ENCODE measurements around the gene SND1. TPM values are rescaled to one million over a fixed set of nuclear protein-coding genes. Genes with fewer than 3 reads are reported as not detected.

Gene SND1
- total and polyA plus RNA-seq, 2 donors (not counting 3 experiments of a cell fraction or from before 2014, with no cell fraction given) = 116 to 249 TPM

- H3K79me2 ChIP-seq (ENCODE audit: control insufficient read depth, insufficient read depth, low read length) = peaks cover 10% of the 10 kb centered on the region
- no peak overlapping the region for H3K4me3 ChIP-seq (replicated peaks in 1 of 3; ENCODE audit: insufficient read depth in 1 of 3, low read depth in 1 of 3, low read length in 3 of 3)
- dilution Hi-C loops (cut with MboI; ENCODE audit: extremely low pct_ligation_motif_present, low sequenced_read_pairs) (no loop called here), intact Hi-C loops (cut with micrococcal nuclease) (no loop called here)
- H2AFZ ChIP-seq (ENCODE audit: low read depth, low read length) = no peak overlapping the region
- ChIA-PET CTCF (no interaction called here), POLR2A (no interaction called here)
- BruUV-seq (replicated peaks) = no TSS peak
- H3K9me1 ChIP-seq (replicated peaks; ENCODE audit: control insufficient read depth, extremely low read depth, insufficient read depth, low read length) = no peaks in the 10 kb centered on the region
- no peaks in the 10 kb centered on the region for H3K27me3 ChIP-seq (ENCODE audit: control insufficient read depth in 2 of 2, insufficient read depth in 2 of 2, low read length in 2 of 2)
- no peaks in the 10 kb centered on the region for H3K9me3 ChIP-seq (replicated peaks; ENCODE audit: control insufficient read depth, insufficient read depth, low read length)
- H3K4me2 ChIP-seq (ENCODE audit: insufficient read depth, low read length) = no peak overlapping the region
- no peaks in the 10 kb centered on the region for H3K36me3 ChIP-seq (ENCODE audit: control insufficient read depth in 2 of 2, extremely low read depth in 1 of 2, insufficient read depth in 2 of 2, low read length in 2 of 2)
- H3K4me1 ChIP-seq (ENCODE audit: control insufficient read depth, extremely low read depth, insufficient read depth, low read length) = no peaks in the 10 kb centered on the region
- H3K9ac ChIP-seq (replicated peaks; ENCODE audit: extremely low read depth, insufficient read depth, low read length) = no peak overlapping the region
- FAIRE-seq (no peak), DNase-seq (ENCODE audit: low read depth, low spot score) (no peak)
- no peaks in the 10 kb centered on the region for H4K20me1 ChIP-seq (replicated peaks; ENCODE audit: control insufficient read depth, extremely low read depth, insufficient read depth, low read length)
- TF ChIP-seq POLR2AphosphoS5 (IDR thresholded peaks at IDR 0.05; ENCODE audit: insufficient read depth, low read depth, low read length) (no peak), GATA2 (IDR thresholded peaks at IDR 0.05; ENCODE audit: insufficient read depth, insufficient read length, low read depth, low read length) (no peak), MAX (IDR thresholded peaks at IDR 0.05; ENCODE audit: insufficient read depth, insufficient read length) (no peak), CTCF (IDR thresholded peaks at IDR 0.05; ENCODE audit: extremely low read depth in 1 of 2, insufficient read depth in 1 of 2, low read depth in 1 of 2, low read length in 2 of 2) (no peak), FOS (IDR thresholded peaks at IDR 0.05; ENCODE audit: borderline replicate concordance, insufficient read depth, low read length) (no peak), POLR2A (IDR thresholded peaks at IDR 0.05; ENCODE audit: low read depth, low read length) (no peak), MYC (IDR thresholded peaks at IDR 0.05; ENCODE audit: low read depth, low read length) (no peak), EZH2 (IDR thresholded peaks at IDR 0.05; ENCODE audit: borderline replicate concordance, low read depth, low read length, severe bottlenecking) (no peak), JUN (IDR thresholded peaks at IDR 0.05; ENCODE audit: borderline replicate concordance, insufficient read depth, insufficient read length, low read depth) (no peak)
- no peak overlapping the region for H3K27ac ChIP-seq (ENCODE audit: insufficient read depth, low read depth, low read length)
Observed at GRCh38 chr7:127858915-127859189, 206.9 kb downstream of the SND1 start.

Data from endothelial cell of umbilical vein (primary cell).